G401 (cell line): ENCODE measurements around the gene SCGB1A1. TPM values are rescaled to one million over a fixed set of nuclear protein-coding genes. Genes with fewer than 3 reads are reported as not detected.

Source experiments
- DNase-seq: peaks from one replicate; pipeline ENCODE4 v3.0.0-alpha.2; 2015; ENCODE audit warnings: low spot score
- in situ Hi-C: cut with HindIII; loops from 2 replicates; pipeline ENCODE4 v1.10.0; 2016; ENCODE audit warnings: low sequenced_read_pairs, mixed read lengths
- total RNA-seq: library from RNA; depleted of rRNA; stranded (reverse); fragments of >200 nt; shearing (Covaris generic); gene quantifications from 2 replicates; pipeline ENCODE4 v1.2.3, GENCODE V29; 2014

The SCGB1A1 gene
- total RNA-seq, 1 experiment from 2014 or later, result not detected

- peak; percentile 97 for DNase-seq
These were observed 23.9 kb upstream of the SCGB1A1 start for GRCh38 chr11:62394825-62395538.

GRCh38 chr11:62395885-62396551 lies 22.8 kb upstream of the SCGB1A1 start:
- in situ Hi-C loops, result no loop called here
- DNase-seq, result no peak

More at GRCh38 chr11:62394825-62395538, 23.9 kb upstream of the SCGB1A1 start:
- in situ Hi-C loops, result no loop called here

GRCh38 chr11:62398011-62398994 lies 20.5 kb upstream of the SCGB1A1 start:
- in situ Hi-C loops, result no loop called here
- no peak for DNase-seq

GRCh38 chr11:62399172-62399877 lies 19.5 kb upstream of the SCGB1A1 start:
- DNase-seq, result no peak
- in situ Hi-C loops, result no loop called here

- in situ Hi-C loops, result no loop called here
- DNase-seq, result no peak
These were observed 19.0 kb upstream of the SCGB1A1 start for GRCh38 chr11:62399878-62400266.

GRCh38 chr11:62400281-62400680 lies 18.6 kb upstream of the SCGB1A1 start:
- in situ Hi-C loops, result no loop called here
- no peak for DNase-seq

- in situ Hi-C loops, result no loop called here
- peak; percentile 57 for DNase-seq
These were observed 18.1 kb upstream of the SCGB1A1 start for GRCh38 chr11:62400760-62401159.

GRCh38 chr11:62401356-62401755 lies 17.5 kb upstream of the SCGB1A1 start:
- in situ Hi-C loops, result no loop called here
- no peak for DNase-seq

- in situ Hi-C loops, result no loop called here
- DNase-seq, result no peak
These were observed 17.0 kb upstream of the SCGB1A1 start for GRCh38 chr11:62401811-62402210.

GRCh38 chr11:62402226-62402959 lies 16.4 kb upstream of the SCGB1A1 start:
- in situ Hi-C loops, result no loop called here
- DNase-seq, result no peak

GRCh38 chr11:62402960-62403730 lies 15.7 kb upstream of the SCGB1A1 start:
- no peak for DNase-seq
- in situ Hi-C loops, result no loop called here

GRCh38 chr11:62404435-62404834 lies 14.4 kb upstream of the SCGB1A1 start:
- DNase-seq, result no peak
- in situ Hi-C loops, result no loop called here

GRCh38 chr11:62404901-62405300 lies 13.9 kb upstream of the SCGB1A1 start:
- in situ Hi-C loops, result no loop called here
- no peak for DNase-seq

GRCh38 chr11:62406034-62406433 lies 12.8 kb upstream of the SCGB1A1 start:
- DNase-seq, result no peak
- in situ Hi-C loops, result no loop called here

GRCh38 chr11:62409831-62410230 lies 9.0 kb upstream of the SCGB1A1 start:
- in situ Hi-C loops, result no loop called here
- DNase-seq, result peak; percentile 95

GRCh38 chr11:62410972-62411371 lies 7.9 kb upstream of the SCGB1A1 start:
- no peak for DNase-seq
- in situ Hi-C loops, result no loop called here

- DNase-seq, result peak; percentile 60
These were observed 7.3 kb upstream of the SCGB1A1 start for GRCh38 chr11:62411524-62411923.

More at GRCh38 chr11:62411524-62411923, 7.3 kb upstream of the SCGB1A1 start:
- in situ Hi-C loops, result no loop called here
